K562 (cell line): ENCODE data around the gene ATP6V1G2.

Source experiments
- CHD7 ChIP-seq: fragments of 200-600 bp; sonication (generic); IDR thresholded peaks from one replicate; pipeline ENCODE4 v1.6.1; 2012; ENCODE audit warnings: mild to moderate bottlenecking, low read depth, low read length, inconsistent platforms
- CREB1 ChIP-seq, 2 experiments: sonication (generic) in 1 of 2; formaldehyde crosslinking in 1 of 2; IDR thresholded peaks; 2 replicates each; pipeline versions ENCODE4 v1.6.1 to v1.8.0; 2012 to 2022; ENCODE audit warnings: inconsistent platforms in 1 of 2, mild to moderate bottlenecking in 1 of 2, missing genetic modification reagents in 1 of 2, moderate library complexity in 1 of 2
- GTF2F1 ChIP-seq: IDR thresholded peaks from 2 replicates; pipeline ENCODE4 v1.6.1; 2011; ENCODE audit warnings: low read depth, low read length, improper control_type of control experiment
- HDAC2 ChIP-seq: fragments of 450-650 bp; IDR thresholded peaks from 2 replicates; pipeline ENCODE4 v1.6.1; 2016; ENCODE audit warnings: mild to moderate bottlenecking
- HMGN3 ChIP-seq: IDR thresholded peaks from 2 replicates; pipeline ENCODE4 v1.6.1; 2011; ENCODE audit warnings: borderline replicate concordance, low read depth, mild to moderate bottlenecking, mixed read lengths, low read length; ENCODE audit not compliant: insufficient read length; ENCODE audit errors: extremely low read depth
- KLF10 ChIP-seq: fragments of 250-450 bp; sonication (Bioruptor Pico); IDR thresholded peaks from 2 replicates; pipeline ENCODE4 v1.6.1; 2021; ENCODE audit warnings: matching md5 sums
- MTA3 ChIP-seq: fragments of 450-650 bp; formaldehyde crosslinking; IDR thresholded peaks from 2 replicates; pipeline ENCODE4 v1.6.1; 2017; ENCODE audit warnings: mild to moderate bottlenecking, borderline replicate concordance
- MYNN ChIP-seq, 2 experiments: sonication (generic); formaldehyde crosslinking in 1 of 2; IDR thresholded peaks; 2 replicates each; pipeline versions ENCODE4 v1.5.0 to v1.6.1; 2016 to 2020; ENCODE audit warnings: antibody characterized with exemption in 1 of 2, missing genetic modification reagents in 1 of 2
- RBM14 ChIP-seq: fragments of 200-400 bp; formaldehyde crosslinking; IDR thresholded peaks from 2 replicates; pipeline ENCODE4 v1.6.1; 2018; ENCODE audit warnings: low read depth, mild to moderate bottlenecking, low read length, moderate library complexity, borderline replicate concordance; ENCODE audit not compliant: insufficient read depth
- SREBF2 ChIP-seq: sonication (generic); formaldehyde crosslinking; IDR thresholded peaks from 2 replicates; pipeline ENCODE4 v1.4.0; 2020; ENCODE audit warnings: mild to moderate bottlenecking, missing genetic modification reagents
- TAF15 ChIP-seq: fragments of 200-400 bp; formaldehyde crosslinking; IDR thresholded peaks from 2 replicates; pipeline ENCODE4 v1.6.1; 2017; ENCODE audit warnings: mild to moderate bottlenecking, low read depth, low read length, moderate library complexity
- ZBTB17 ChIP-seq: fragments of 450-650 bp; formaldehyde crosslinking; IDR thresholded peaks from 2 replicates; pipeline ENCODE4 v1.4.0; 2020; ENCODE audit warnings: mild to moderate bottlenecking

GRCh38 chr6:31528307-31528777 lies 18.1 kb downstream of the ATP6V1G2 start:
- TF ChIP-seq HDAC2 (no peak), CHD7 (no peak), CREB1 (IDR thresholded peaks at IDR 0.05) (no peak), CREB1 (CRISPR knock-in tag; IDR thresholded peaks at IDR 0.05) (no peak), RBM14 (no peak), TAF15 (no peak), HMGN3 (no peak), SREBF2 (CRISPR knock-in tag) (no peak), MTA3 (no peak), GTF2F1 (no peak), ZBTB17 (CRISPR knock-in tag) (no peak), KLF10 (CRISPR knock-in tag) (no peak), MYNN (IDR thresholded peaks at IDR 0.05) (no peak), MYNN (CRISPR knock-in tag; IDR thresholded peaks at IDR 0.05) (no peak)
